DMS53 treated with DMSO at 0.1 percent for 48 hours (cell line): ENCODE data around the gene SLC25A42.

Experiments used
- DNase-seq: peaks from one replicate; lab custom pipeline; 2025; ENCODE audit not compliant: unreplicated experiment; lab: John Stamatoyannopoulos, UW

The SLC25A42 gene

GRCh38 chr19:19159534-19159933 is 95.7 kb downstream of the SLC25A42 start:
- DNase-seq = no peak

- DNase-seq = no peak
Observed at GRCh38 chr19:19160461-19161035, 96.8 kb downstream of the SLC25A42 start.

DNA sequence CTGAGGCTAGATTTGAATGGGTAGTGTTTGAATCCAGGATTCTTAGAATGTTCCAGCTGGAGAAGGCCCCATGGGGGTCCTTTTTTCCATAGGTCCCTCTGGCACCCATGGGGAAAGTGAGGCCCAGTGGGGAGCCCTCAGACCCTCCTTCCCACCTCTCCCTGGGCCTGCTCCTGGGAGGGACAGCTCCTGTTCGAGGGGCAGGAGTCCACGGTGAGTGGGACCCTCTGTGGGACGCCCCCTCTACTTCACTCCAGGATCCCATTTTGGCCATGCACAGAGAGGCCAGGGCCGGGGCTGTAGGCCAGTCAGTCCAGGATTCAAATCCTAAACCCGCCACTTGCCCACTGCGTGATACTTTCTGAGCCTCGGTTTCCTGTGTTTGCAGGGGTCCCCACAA is 98.7 kb downstream of the SLC25A42 start:
- no peak for DNase-seq
